Measurements from ENCODE around the gene HNRNPF.

The HNRNPF gene

GRCh38 chr10:43383204-43383971, 25.6 kb downstream of the HNRNPF start:
- ATAC-seq: peak; percentile 29
- TF ChIP-seq ISL1 (CRISPR knock-in tag; IDR thresholded peaks at IDR 0.05) (no peak), PPARA (CRISPR knock-in tag; IDR thresholded peaks at IDR 0.05; ENCODE audit: borderline replicate concordance) (no peak), TOX (CRISPR knock-in tag; IDR thresholded peaks at IDR 0.05; ENCODE audit: borderline replicate concordance) (no peak), BACH2 (CRISPR knock-in tag; IDR thresholded peaks at IDR 0.05; ENCODE audit: borderline replicate concordance) (no peak), OSR1 (CRISPR knock-in tag; IDR thresholded peaks at IDR 0.05) (no peak), ZFP3 (CRISPR knock-in tag; IDR thresholded peaks at IDR 0.05) (no peak), ZNF565 (CRISPR knock-in tag; conservative IDR thresholded peaks at IDR 0.05; ENCODE audit: low read depth) (no peak), CSRNP3 (CRISPR knock-in tag; IDR thresholded peaks at IDR 0.05) (no peak), CSDC2 (CRISPR knock-in tag; IDR thresholded peaks at IDR 0.05) (no peak), TCF4 (CRISPR knock-in tag; IDR thresholded peaks at IDR 0.05; ENCODE audit: borderline replicate concordance) (no peak), RARB (CRISPR knock-in tag; IDR thresholded peaks at IDR 0.05) (no peak), SNAI2 (CRISPR knock-in tag; IDR thresholded peaks at IDR 0.05) (no peak), ZNF70 (CRISPR knock-in tag; IDR thresholded peaks at IDR 0.05) (no peak), ZNF8 (CRISPR knock-in tag; IDR thresholded peaks at IDR 0.05) (no peak), ESRRG (CRISPR knock-in tag; IDR thresholded peaks at IDR 0.05) (no peak)
- TF ChIP-seq, protein P1, sequence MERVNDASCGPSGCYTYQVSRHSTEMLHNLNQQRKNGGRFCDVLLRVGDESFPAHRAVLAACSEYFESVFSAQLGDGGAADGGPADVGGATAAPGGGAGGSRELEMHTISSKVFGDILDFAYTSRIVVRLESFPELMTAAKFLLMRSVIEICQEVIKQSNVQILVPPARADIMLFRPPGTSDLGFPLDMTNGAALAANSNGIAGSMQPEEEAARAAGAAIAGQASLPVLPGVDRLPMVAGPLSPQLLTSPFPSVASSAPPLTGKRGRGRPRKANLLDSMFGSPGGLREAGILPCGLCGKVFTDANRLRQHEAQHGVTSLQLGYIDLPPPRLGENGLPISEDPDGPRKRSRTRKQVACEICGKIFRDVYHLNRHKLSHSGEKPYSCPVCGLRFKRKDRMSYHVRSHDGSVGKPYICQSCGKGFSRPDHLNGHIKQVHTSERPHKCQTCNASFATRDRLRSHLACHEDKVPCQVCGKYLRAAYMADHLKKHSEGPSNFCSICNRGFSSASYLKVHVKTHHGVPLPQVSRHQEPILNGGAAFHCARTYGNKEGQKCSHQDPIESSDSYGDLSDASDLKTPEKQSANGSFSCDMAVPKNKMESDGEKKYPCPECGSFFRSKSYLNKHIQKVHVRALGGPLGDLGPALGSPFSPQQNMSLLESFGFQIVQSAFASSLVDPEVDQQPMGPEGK (CRISPR knock-in tag; IDR thresholded peaks at IDR 0.05; ENCODE audit: borderline replicate concordance): no peak

- peak; percentile 48 for ATAC-seq
- TF ChIP-seq CREB5 (CRISPR knock-in tag; IDR thresholded peaks at IDR 0.05; ENCODE audit: low read depth): no peak
- no peak for TF ChIP-seq RARB (CRISPR knock-in tag; IDR thresholded peaks at IDR 0.05)
- TF ChIP-seq POU6F1 (CRISPR knock-in tag; IDR thresholded peaks at IDR 0.05; ENCODE audit: borderline replicate concordance, low read depth): no peak
- TF ChIP-seq, protein P1 (CRISPR knock-in tag; IDR thresholded peaks at IDR 0.05; ENCODE audit: borderline replicate concordance): no peak
- TF ChIP-seq ZNF8 (CRISPR knock-in tag; IDR thresholded peaks at IDR 0.05): no peak
- TF ChIP-seq ESRRG (CRISPR knock-in tag; IDR thresholded peaks at IDR 0.05): no peak
- TF ChIP-seq ZC3H10 (CRISPR knock-in tag; IDR thresholded peaks at IDR 0.05): no peak
- no peak for TF ChIP-seq PPARA (CRISPR knock-in tag; IDR thresholded peaks at IDR 0.05; ENCODE audit: borderline replicate concordance)
- no peak for TF ChIP-seq GLIS3 (CRISPR knock-in tag; IDR thresholded peaks at IDR 0.05)
Measured at GRCh38 chr10:43380610-43381222, 28.3 kb downstream of the HNRNPF start.

GRCh38 chr10:43377424-43377883, 31.5 kb downstream of the HNRNPF start:
- ATAC-seq: peak; percentile 24; the same call in 1 of the 3 replicates

More at GRCh38 chr10:43377424-43377883, 31.5 kb downstream of the HNRNPF start:
- no peak for TF ChIP-seq ZC3H10 (CRISPR knock-in tag; IDR thresholded peaks at IDR 0.05)
- no peak for TF ChIP-seq OSR1 (CRISPR knock-in tag; IDR thresholded peaks at IDR 0.05)
- TF ChIP-seq RARB (CRISPR knock-in tag; IDR thresholded peaks at IDR 0.05): no peak
